Dendritic cell treated with granulocyte-macrophage colony-stimulating factor and Interleukin-4, amounts not matched to agents 40 ng/mL and 50 ng/mL, for 4 days (primary cell): ENCODE measurements around the gene SEC14L6.

ENCODE experiments used
- H3K27ac Mint-ChIP-seq: one replicate; pipeline ENCODE4 v1.8.0; 2022; ENCODE audit warnings: mild to moderate bottlenecking, mixed read lengths
- H3K27me3 Mint-ChIP-seq: one replicate; pipeline ENCODE4 v1.8.0; 2022; ENCODE audit warnings: mild to moderate bottlenecking, mixed read lengths
- H3K36me3 Mint-ChIP-seq: one replicate; pipeline ENCODE4 v1.8.0; 2022; ENCODE audit warnings: low read depth, mixed read lengths
- H3K4me1 Mint-ChIP-seq: one replicate; pipeline ENCODE4 v1.8.0; 2022; ENCODE audit warnings: low read depth, mixed read lengths
- H3K4me3 Mint-ChIP-seq: one replicate; pipeline ENCODE4 v1.8.0; 2022; ENCODE audit warnings: mild to moderate bottlenecking, moderate library complexity, mixed read lengths
- H3K9me3 Mint-ChIP-seq: one replicate; pipeline ENCODE4 v1.8.0; 2022; ENCODE audit warnings: mixed read lengths
- intact Hi-C: fragments of 100-400 bp; cut with micrococcal nuclease; formaldehyde crosslinking; loops from one replicate; pipeline ENCODE4 v1.15.0; 2022

Gene SEC14L6

DNA sequence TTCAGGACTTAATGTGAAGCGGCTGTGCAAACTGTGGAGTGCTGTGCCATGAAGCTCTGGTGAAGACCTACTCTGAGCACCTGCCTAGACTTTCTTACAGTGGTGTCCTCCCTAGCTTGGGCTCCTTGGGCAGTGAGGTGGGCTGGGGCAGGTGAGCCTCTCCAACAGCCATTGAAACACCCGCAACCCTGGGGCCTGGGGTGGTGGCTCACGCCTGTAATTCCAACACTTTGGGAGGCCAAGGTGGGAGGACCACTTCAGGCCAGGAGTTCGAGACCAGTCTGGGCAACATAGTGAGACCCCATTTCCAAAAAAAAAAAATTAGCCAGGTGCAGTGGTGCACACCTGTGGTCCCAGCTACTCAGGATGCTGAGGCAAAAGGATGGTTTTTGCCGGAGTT, 60.4 kb downstream of the SEC14L6 start:
- intact Hi-C loops = no loop called here
- Mint-ChIP-seq H3K36me3 (no peaks in the 10 kb centered on the region), H3K9me3 (no peaks in the 10 kb centered on the region), H3K4me3 (no peak overlapping the region), H3K4me1 (no peaks in the 10 kb centered on the region), H3K27me3 (peaks cover 17% of the 10 kb centered on the region), H3K27ac (no peak overlapping the region)

DNA sequence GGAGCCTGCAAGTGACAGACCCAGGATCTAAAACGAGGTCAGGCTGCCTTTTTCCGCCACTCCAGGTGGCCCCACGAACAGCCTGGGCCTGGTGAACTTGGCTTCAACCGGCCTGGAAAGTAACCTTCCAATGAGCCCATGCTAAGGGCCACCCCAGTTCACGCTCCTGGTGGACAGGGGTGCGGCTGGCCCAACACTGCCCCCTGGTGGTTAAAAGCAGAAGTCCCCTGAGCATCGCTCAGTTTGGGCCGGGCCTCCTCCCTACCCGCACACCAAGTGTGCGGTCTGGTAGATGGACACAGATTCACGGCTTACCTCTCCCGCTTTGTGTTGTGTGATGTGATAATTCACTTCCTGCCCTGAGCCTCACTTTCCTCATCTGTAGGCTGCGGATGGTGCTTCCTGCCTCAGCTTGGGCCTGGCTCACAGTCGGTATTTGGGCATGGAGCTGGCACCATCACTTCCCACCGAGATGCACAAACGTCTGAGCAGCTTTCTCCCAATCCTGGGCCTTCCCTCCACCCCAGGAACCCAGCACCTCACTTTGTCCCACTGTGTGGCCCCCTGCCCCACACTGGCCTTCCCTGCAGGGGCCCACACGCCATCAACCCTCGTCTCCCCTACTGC, 61.1 kb downstream of the SEC14L6 start:
- no peaks in the 10 kb centered on the region for H3K36me3 Mint-ChIP-seq
- H3K9me3 Mint-ChIP-seq = no peaks in the 10 kb centered on the region
- peaks cover 19% of the 10 kb centered on the region for H3K27me3 Mint-ChIP-seq
- H3K27ac Mint-ChIP-seq = no peak overlapping the region
- no peak overlapping the region for H3K4me3 Mint-ChIP-seq
- H3K4me1 Mint-ChIP-seq = no peaks in the 10 kb centered on the region
- intact Hi-C loops = loop anchor here (1.0 to 2.0 kb wide), 2 partner anchors 41 to 94 kb away; no protein-coding TSS in a partner anchor

DNA sequence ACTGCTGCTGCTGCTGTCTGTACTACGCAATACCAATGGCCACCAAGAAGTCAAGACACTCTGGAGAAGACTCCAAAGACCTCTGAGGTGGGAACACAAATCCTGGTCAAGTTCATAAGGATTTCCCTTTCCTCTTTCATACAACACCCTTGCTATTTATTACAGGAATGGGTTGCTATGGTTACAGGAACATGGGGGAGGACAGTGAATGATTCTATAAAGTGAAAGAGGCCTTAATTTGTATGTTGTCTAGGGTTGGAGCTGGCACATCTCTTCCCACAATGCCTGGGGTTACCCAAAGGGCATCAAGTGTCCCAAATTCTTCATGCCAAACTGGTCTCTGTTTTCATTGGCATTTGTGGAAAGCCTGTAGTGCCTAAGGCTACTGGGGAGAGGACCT, 63.4 kb downstream of the SEC14L6 start:
- H3K9me3 Mint-ChIP-seq = no peaks in the 10 kb centered on the region
- H3K4me3 Mint-ChIP-seq = no peak overlapping the region
- H3K27me3 Mint-ChIP-seq = peaks cover 16% of the 10 kb centered on the region
- no peak overlapping the region for H3K27ac Mint-ChIP-seq
- H3K4me1 Mint-ChIP-seq = no peaks in the 10 kb centered on the region
- H3K36me3 Mint-ChIP-seq = no peaks in the 10 kb centered on the region
- intact Hi-C loops = no loop called here

DNA sequence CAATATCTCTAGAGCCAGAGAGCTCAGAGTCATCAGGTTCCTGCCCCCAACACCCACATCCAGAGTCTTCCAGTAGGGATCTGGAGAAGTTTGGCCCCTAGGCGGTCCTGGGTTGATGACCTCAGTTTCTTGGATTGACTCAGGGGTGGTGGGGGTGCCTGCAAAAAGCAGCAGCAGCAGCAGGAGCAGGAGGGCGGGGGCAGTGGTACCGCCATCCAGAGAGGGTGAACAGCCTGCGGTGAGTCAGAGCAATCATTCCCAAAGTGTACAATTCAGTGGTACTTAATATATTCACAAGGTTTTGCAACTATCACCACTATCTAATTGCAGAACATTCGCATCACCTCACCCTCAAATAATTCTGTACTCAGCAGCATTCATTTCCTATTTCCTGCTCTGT, 64.8 kb downstream of the SEC14L6 start:
- Mint-ChIP-seq H3K4me3 (no peak overlapping the region), H3K36me3 (no peaks in the 10 kb centered on the region), H3K27me3 (peaks cover 16% of the 10 kb centered on the region), H3K27ac (no peak overlapping the region), H3K4me1 (no peaks in the 10 kb centered on the region), H3K9me3 (no peaks in the 10 kb centered on the region)
- intact Hi-C loops = no loop called here

DNA sequence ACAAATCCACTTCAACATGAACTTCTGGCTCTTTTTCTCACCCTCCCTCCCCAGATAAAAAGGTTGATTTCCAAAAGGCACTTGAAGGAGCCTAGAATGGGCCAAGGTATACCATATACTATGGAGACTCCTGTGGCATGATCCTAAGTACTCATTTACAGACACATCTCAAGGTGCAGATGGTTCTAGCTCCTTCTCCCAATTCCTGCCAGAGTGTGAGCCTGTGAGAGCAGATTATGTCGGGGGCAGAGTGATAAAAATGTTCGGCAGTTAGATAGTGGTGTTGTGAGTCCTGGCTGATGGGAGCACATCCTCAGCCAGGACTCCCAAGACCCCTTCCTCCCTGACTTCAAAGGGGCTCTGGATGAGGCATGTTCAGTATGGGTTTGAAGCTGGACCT, 66.6 kb downstream of the SEC14L6 start:
- Mint-ChIP-seq H3K27me3 (peaks cover 15% of the 10 kb centered on the region), H3K36me3 (no peaks in the 10 kb centered on the region), H3K4me3 (no peak overlapping the region), H3K4me1 (no peaks in the 10 kb centered on the region), H3K27ac (no peak overlapping the region), H3K9me3 (no peaks in the 10 kb centered on the region)
- intact Hi-C loops = no loop called here

DNA sequence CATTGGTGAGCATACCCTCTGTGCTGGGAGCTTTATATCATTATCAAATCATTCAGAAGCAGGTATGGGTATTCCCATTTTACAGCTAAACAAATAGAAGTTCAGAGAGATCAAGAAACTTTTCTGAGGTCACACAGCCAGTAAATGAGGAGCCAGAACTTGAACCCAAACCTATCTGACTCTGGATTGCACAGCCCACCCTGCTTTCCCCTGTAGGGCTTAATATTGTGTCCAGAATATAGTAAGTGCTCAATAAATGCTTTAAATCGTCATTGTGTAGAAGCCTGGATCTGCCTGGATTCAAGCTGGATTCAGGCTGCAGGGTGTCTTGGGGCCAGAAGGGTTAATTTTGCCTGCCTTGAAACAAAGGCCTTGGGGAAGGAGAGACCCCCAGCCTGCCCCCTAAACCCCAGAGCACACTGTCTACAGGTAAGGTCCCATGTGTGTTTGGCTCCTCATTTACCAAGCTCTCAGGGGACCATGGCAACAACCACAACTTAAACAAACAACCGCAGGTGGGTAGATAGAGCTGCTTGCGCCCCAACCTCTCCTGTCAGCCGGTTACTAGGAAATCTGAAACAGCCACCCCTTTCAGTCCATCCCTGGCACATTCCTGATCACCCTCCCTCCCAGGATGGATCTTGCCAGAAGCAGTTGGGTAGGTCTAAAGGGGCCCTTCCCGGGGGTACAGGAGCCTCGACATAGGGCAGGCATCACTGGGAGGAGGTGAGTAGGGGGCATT, 71.7 kb downstream of the SEC14L6 start:
- Mint-ChIP-seq H3K27ac (no peak overlapping the region), H3K36me3 (no peaks in the 10 kb centered on the region), H3K4me1 (no peaks in the 10 kb centered on the region), H3K9me3 (no peaks in the 10 kb centered on the region), H3K27me3 (peaks cover 17% of the 10 kb centered on the region), H3K4me3 (no peak overlapping the region)
- intact Hi-C loops = no loop called here

DNA sequence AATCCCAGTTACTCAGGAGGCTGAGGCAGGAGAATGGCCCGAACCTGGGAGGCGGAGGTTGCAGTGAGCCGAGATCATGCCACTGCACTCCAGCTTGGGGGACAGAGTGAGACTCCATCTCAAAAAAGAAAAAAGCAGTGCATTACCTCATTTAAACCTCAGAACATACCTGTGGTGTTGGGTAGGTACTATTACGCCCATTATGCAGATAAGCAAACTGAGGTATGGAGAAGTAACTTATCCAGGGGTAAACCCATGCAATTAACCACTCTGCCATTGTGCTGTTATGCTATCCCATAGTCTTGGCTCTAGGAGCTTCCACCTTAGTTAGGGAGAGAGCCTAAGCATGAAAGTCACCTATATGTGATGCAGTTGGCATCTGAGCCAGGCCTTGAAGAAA, 72.4 kb downstream of the SEC14L6 start:
- Mint-ChIP-seq H3K27me3 (peaks cover 17% of the 10 kb centered on the region), H3K4me3 (no peak overlapping the region), H3K27ac (no peak overlapping the region), H3K9me3 (no peaks in the 10 kb centered on the region), H3K36me3 (no peaks in the 10 kb centered on the region), H3K4me1 (no peaks in the 10 kb centered on the region)
- intact Hi-C loops = no loop called here

DNA sequence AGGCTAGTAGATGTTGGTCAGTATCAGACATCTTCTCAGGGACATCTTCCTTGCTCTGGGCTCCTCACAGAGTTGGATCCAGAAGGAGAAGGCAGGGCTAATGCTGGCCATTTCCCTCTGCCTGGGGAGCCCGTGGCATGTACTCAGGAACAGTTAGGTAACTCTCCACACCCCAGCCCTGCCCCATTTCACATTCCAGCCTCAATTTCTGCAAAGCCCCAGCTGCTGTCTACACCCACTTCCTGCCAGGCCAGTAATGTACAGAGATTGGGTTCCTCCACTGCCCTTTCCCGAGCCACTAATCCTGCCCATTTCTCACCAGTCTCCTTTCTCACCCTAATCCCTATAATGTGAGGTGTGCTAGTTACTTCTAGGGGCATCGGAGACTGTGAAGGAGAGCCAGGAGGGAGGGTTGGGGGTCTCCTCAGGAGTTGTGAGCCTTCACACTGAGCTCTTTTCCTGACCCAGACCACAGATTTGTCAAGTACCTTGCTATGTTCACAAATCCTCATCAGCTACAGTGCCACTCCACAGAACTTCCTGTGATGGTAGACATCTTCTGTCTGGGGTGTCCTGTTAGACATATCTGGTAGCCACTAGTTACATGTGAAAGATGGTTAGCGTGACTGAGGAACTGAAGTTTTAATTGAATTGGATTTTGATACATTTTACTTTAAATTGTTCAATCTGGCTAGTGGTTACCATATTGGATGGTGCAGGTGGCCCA, 73.4 kb downstream of the SEC14L6 start:
- no peak overlapping the region for H3K4me3 Mint-ChIP-seq
- intact Hi-C loops = no loop called here
- no peaks in the 10 kb centered on the region for H3K4me1 Mint-ChIP-seq
- no peak overlapping the region for H3K27ac Mint-ChIP-seq
- H3K9me3 Mint-ChIP-seq = no peaks in the 10 kb centered on the region
- H3K36me3 Mint-ChIP-seq = no peaks in the 10 kb centered on the region
- H3K27me3 Mint-ChIP-seq = peaks cover 19% of the 10 kb centered on the region
